A549 (cell line): ENCODE measurements around the gene GLTPD2.

Source experiments
- CHD2 ChIP-seq: fragments of 150-350 bp; IDR thresholded peaks from 2 replicates; pipeline ENCODE4 v1.6.1; 2014; ENCODE audit warnings: low read length; ENCODE audit not compliant: partially characterized antibody
- EHF ChIP-seq: fragments of 250-450 bp; sonication (Bioruptor Pico); IDR thresholded peaks from 2 replicates; pipeline ENCODE4 v1.5.0; 2020; ENCODE audit warnings: mild to moderate bottlenecking
- EP300 ChIP-seq, 2 experiments: fragments of >200 bp; sonication (Bioruptor Twin); formaldehyde crosslinking; IDR thresholded peaks; 2 replicates in 1 of 2; 3 replicates in 1 of 2; pipeline ENCODE4 v1.6.1; 2016 to 2017
- POLR2A ChIP-seq: IDR thresholded peaks from 2 replicates; pipeline ENCODE4 v1.6.1; 2012; ENCODE audit warnings: mild to moderate bottlenecking, low read length
- RFX5 ChIP-seq: fragments of 450-650 bp; IDR thresholded peaks from 2 replicates; pipeline ENCODE4 v1.7.1; 2014; ENCODE audit warnings: antibody characterized with exemption, mild to moderate bottlenecking, moderate library complexity
- TF ChIP-seq, protein P1 (sequence below): fragments of 450-650 bp; IDR thresholded peaks from 2 replicates; pipeline ENCODE4 v1.6.1; 2014; ENCODE audit warnings: antibody characterized with exemption
- TF ChIP-seq, protein P2 (sequence below): fragments of >200 bp; sonication (Bioruptor Twin); formaldehyde crosslinking; IDR thresholded peaks from 3 replicates; pipeline ENCODE4 v1.5.1; 2016
- TF ChIP-seq, protein P3 (sequence below): IDR thresholded peaks from 2 replicates; pipeline ENCODE4 v1.6.1; 2012

DNA sequence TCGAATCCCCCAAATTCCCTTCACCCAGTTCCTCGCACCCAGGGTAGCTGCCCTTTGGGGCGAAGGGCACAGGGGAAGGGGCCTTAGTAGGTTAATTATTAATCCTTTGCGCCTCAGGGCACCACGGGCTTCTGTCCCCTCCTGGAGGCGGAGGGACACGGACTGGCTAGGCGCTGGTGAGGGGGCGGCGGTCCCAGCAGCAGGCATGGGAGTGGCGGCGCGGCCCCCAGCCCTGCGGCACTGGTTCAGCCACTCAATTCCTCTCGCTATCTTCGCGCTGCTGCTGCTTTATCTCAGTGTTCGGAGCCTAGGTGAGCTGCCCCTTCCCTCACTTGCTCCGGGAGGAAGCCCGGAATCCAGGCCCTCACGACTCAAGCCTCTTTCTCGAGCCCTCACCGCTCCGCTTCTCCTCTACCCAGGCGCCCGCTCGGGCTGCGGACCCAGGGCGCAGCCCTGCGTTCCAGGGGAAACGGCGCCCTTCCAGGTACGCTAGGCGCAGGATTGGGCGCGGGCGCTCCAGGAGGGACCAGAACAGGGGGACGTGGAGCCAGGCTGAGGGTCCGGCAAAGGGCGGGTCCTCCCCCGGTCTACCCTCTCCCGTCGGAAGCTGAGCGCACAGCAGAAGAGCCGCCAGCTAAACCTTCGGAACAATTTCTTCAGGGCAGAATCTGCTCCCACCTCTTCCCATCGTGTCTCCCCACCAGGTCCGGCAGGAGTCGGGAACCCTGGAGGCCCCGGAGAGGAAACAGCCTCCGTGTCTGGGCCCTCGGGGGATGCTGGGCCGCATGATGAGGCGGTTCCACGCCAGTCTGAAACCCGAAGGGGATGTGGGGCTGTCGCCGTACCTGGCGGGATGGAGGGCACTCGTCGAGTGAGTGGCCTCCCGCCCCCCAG is at the start of gene GLTPD2:
- TF ChIP-seq EP300 (IDR thresholded peaks at IDR 0.05) (no peak), EHF (CRISPR knock-in tag) (no peak), POLR2A (no peak), CHD2 (no peak), RFX5 (no peak)
- TF ChIP-seq, protein P1, sequence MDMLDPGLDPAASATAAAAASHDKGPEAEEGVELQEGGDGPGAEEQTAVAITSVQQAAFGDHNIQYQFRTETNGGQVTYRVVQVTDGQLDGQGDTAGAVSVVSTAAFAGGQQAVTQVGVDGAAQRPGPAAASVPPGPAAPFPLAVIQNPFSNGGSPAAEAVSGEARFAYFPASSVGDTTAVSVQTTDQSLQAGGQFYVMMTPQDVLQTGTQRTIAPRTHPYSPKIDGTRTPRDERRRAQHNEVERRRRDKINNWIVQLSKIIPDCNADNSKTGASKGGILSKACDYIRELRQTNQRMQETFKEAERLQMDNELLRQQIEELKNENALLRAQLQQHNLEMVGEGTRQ: no peak
- TF ChIP-seq, protein P2, sequence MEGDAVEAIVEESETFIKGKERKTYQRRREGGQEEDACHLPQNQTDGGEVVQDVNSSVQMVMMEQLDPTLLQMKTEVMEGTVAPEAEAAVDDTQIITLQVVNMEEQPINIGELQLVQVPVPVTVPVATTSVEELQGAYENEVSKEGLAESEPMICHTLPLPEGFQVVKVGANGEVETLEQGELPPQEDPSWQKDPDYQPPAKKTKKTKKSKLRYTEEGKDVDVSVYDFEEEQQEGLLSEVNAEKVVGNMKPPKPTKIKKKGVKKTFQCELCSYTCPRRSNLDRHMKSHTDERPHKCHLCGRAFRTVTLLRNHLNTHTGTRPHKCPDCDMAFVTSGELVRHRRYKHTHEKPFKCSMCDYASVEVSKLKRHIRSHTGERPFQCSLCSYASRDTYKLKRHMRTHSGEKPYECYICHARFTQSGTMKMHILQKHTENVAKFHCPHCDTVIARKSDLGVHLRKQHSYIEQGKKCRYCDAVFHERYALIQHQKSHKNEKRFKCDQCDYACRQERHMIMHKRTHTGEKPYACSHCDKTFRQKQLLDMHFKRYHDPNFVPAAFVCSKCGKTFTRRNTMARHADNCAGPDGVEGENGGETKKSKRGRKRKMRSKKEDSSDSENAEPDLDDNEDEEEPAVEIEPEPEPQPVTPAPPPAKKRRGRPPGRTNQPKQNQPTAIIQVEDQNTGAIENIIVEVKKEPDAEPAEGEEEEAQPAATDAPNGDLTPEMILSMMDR: no peak
- TF ChIP-seq, protein P3, sequence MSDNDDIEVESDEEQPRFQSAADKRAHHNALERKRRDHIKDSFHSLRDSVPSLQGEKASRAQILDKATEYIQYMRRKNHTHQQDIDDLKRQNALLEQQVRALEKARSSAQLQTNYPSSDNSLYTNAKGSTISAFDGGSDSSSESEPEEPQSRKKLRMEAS: no peak
